ENCODE data around the gene AMDHD2.

AMDHD2 gene

DNA sequence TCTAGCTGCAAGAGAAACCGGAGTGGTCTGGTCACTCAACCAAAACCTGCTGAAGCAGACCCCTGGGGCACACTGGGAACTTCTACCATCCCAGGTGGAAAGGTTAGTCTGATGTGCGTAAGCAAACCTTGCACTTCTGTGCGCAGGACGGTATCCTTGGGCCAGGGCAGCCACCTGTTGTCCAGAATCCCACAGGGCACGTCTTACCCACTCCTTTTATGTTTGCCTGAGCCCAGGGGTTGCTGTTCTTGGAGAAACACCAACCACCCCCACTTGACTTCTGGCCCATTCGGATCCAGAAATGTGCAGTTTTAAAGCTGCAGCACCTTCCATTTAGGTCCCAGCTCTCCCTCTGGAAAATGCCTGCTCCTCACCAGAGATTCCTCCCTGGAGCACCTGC, 26.6 kb upstream of the AMDHD2 start:
- Histone ChIP-seq H3K9me3 (ENCODE audit: control insufficient read depth, insufficient read depth, low read depth, low read length) (no peaks in the 10 kb centered on the region), H3K4me1 (ENCODE audit: control insufficient read depth, insufficient read depth, low read length) (no peaks in the 10 kb centered on the region), H3K4me3 (ENCODE audit: low read depth, low read length) (no peak overlapping the region), H3K36me3 (ENCODE audit: control insufficient read depth in 2 of 2, insufficient read depth in 1 of 2, low read length in 2 of 2) (peaks cover 0 to 34% of the 10 kb centered on the region in 2 experiments; a peak in 2 of 3 replicates), H3K27ac (ENCODE audit: extremely low read depth, low read depth, low read length) (no peak overlapping the region)
- TF ChIP-seq ZNF16 (tag by site-specific recombination; IDR thresholded peaks at IDR 0.05; ENCODE audit: low read depth) (no peak), ZNF292 (tag by site-specific recombination; IDR thresholded peaks at IDR 0.05; ENCODE audit: borderline replicate concordance, low read depth) (no peak), ZNF530 (tag by site-specific recombination; IDR thresholded peaks at IDR 0.05; ENCODE audit: low read depth) (no peak), ZNF76 (tag by site-specific recombination; IDR thresholded peaks at IDR 0.05; ENCODE audit: borderline replicate concordance, low read depth) (no peak), ZBTB17 (tag by site-specific recombination; IDR thresholded peaks at IDR 0.05) (no peak), KLF9 (tag by site-specific recombination; IDR thresholded peaks at IDR 0.05; ENCODE audit: low read depth) (no peak), ZNF354C (tag by site-specific recombination; IDR thresholded peaks at IDR 0.05; ENCODE audit: borderline replicate concordance, low read depth) (no peak), ZNF169 (tag by site-specific recombination; IDR thresholded peaks at IDR 0.05) (no peak), KLF10 (tag by site-specific recombination; IDR thresholded peaks at IDR 0.05) (no peak), KLF8 (tag by site-specific recombination; IDR thresholded peaks at IDR 0.05) (no peak), ZNF223 (tag by site-specific recombination; IDR thresholded peaks at IDR 0.05) (no peak), REPIN1 (tag by site-specific recombination; IDR thresholded peaks at IDR 0.05; ENCODE audit: low read depth) (no peak), GFI1B (tag by site-specific recombination; IDR thresholded peaks at IDR 0.05) (no peak)
- TF ChIP-seq, protein P1, sequence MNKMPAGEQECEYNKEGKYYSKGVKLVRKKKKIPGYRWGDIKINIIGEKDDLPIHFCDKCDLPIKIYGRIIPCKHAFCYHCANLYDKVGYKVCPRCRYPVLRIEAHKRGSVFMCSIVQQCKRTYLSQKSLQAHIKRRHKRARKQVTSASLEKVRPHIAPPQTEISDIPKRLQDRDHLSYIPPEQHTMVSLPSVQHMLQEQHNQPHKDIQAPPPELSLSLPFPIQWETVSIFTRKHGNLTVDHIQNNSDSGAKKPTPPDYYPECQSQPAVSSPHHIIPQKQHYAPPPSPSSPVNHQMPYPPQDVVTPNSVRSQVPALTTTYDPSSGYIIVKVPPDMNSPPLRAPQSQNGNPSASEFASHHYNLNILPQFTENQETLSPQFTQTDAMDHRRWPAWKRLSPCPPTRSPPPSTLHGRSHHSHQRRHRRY (tag by site-specific recombination; IDR thresholded peaks at IDR 0.05), result no peak
- TF ChIP-seq, protein P2, sequence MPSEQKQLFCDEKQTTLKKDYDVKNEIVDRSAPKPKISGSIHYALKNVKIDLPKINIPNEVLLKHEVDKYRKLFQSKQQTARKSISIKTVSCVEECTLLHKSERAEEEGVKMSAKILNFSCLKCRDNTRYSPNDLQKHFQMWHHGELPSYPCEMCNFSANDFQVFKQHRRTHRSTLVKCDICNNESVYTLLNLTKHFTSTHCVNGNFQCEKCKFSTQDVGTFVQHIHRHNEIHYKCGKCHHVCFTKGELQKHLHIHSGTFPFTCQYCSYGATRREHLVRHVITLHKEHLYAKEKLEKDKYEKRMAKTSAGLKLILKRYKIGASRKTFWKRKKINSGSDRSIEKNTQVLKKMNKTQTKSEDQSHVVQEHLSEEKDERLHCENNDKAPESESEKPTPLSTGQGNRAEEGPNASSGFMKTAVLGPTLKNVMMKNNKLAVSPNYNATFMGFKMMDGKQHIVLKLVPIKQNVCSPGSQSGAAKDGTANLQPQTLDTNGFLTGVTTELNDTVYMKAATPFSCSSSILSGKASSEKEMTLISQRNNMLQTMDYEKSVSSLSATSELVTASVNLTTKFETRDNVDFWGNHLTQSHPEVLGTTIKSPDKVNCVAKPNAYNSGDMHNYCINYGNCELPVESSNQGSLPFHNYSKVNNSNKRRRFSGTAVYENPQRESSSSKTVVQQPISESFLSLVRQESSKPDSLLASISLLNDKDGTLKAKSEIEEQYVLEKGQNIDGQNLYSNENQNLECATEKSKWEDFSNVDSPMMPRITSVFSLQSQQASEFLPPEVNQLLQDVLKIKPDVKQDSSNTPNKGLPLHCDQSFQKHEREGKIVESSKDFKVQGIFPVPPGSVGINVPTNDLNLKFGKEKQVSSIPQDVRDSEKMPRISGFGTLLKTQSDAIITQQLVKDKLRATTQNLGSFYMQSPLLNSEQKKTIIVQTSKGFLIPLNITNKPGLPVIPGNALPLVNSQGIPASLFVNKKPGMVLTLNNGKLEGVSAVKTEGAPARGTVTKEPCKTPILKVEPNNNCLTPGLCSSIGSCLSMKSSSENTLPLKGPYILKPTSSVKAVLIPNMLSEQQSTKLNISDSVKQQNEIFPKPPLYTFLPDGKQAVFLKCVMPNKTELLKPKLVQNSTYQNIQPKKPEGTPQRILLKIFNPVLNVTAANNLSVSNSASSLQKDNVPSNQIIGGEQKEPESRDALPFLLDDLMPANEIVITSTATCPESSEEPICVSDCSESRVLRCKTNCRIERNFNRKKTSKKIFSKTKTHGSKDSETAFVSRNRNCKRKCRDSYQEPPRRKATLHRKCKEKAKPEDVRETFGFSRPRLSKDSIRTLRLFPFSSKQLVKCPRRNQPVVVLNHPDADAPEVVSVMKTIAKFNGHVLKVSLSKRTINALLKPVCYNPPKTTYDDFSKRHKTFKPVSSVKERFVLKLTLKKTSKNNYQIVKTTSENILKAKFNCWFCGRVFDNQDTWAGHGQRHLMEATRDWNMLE (tag by site-specific recombination; conservative IDR thresholded peaks at IDR 0.05; ENCODE audit: low read depth), result no peak
- TF ChIP-seq, protein P3, sequence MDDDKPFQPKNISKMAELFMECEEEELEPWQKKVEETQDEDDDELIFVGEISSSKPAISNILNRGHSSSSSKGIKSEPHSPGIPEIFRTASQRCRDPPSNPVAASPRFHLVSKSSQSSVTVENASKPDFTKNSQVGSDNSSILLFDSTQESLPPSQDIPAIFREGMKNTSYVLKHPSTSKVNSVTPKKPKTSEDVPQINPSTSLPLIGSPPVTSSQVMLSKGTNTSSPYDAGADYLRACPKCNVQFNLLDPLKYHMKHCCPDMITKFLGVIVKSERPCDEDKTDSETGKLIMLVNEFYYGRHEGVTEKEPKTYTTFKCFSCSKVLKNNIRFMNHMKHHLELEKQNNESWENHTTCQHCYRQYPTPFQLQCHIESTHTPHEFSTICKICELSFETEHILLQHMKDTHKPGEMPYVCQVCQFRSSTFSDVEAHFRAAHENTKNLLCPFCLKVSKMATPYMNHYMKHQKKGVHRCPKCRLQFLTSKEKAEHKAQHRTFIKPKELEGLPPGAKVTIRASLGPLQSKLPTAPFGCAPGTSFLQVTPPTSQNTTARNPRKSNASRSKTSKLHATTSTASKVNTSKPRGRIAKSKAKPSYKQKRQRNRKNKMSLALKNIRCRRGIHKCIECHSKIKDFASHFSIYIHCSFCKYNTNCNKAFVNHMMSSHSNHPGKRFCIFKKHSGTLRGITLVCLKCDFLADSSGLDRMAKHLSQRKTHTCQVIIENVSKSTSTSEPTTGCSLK (tag by site-specific recombination; IDR thresholded peaks at IDR 0.05), result no peak
- TF ChIP-seq, protein P4, sequence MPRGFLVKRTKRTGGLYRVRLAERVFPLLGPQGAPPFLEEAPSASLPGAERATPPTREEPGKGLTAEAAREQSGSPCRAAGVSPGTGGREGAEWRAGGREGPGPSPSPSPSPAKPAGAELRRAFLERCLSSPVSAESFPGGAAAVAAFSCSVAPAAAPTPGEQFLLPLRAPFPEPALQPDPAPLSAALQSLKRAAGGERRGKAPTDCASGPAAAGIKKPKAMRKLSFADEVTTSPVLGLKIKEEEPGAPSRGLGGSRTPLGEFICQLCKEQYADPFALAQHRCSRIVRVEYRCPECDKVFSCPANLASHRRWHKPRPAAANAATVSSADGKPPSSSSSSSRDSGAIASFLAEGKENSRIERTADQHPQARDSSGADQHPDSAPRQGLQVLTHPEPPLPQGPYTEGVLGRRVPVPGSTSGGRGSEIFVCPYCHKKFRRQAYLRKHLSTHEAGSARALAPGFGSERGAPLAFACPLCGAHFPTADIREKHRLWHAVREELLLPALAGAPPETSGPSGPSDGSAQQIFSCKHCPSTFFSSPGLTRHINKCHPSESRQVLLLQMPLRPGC (tag by site-specific recombination; IDR thresholded peaks at IDR 0.05), result no peak
- TF ChIP-seq, protein P5, sequence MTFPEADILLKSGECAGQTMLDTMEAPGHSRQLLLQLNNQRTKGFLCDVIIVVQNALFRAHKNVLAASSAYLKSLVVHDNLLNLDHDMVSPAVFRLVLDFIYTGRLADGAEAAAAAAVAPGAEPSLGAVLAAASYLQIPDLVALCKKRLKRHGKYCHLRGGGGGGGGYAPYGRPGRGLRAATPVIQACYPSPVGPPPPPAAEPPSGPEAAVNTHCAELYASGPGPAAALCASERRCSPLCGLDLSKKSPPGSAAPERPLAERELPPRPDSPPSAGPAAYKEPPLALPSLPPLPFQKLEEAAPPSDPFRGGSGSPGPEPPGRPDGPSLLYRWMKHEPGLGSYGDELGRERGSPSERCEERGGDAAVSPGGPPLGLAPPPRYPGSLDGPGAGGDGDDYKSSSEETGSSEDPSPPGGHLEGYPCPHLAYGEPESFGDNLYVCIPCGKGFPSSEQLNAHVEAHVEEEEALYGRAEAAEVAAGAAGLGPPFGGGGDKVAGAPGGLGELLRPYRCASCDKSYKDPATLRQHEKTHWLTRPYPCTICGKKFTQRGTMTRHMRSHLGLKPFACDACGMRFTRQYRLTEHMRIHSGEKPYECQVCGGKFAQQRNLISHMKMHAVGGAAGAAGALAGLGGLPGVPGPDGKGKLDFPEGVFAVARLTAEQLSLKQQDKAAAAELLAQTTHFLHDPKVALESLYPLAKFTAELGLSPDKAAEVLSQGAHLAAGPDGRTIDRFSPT (tag by site-specific recombination; IDR thresholded peaks at IDR 0.05), result no peak
- POLR2A ChIA-PET, result interaction anchor here (0.6 kb wide), 1 partner anchor 190 kb away, joined by 3 read pairs; no protein-coding TSS in a partner anchor
- CTCF ChIA-PET, result interaction anchor here (0.6 to 1.2 kb wide), 2 partner anchors 8 to 33 kb away, joined by 3 read pairs; no protein-coding TSS in a partner anchor
